ENCODE results near the gene SYT7. TPM values are rescaled to one million over a fixed set of nuclear protein-coding genes. Genes with fewer than 3 reads are reported as not detected.

SYT7 gene
- polyA plus RNA-seq, 1 experiment: 0.45 TPM

- Histone ChIP-seq H3K4me3 (ENCODE audit: low read depth, low read length) (no peak overlapping the region), H3K27me3 (ENCODE audit: control insufficient read depth, insufficient read depth, low read length) (peaks cover 71% of the 10 kb centered on the region), H3K27ac (ENCODE audit: low read depth, low read length) (no peak overlapping the region), H3K9me3 (ENCODE audit: control insufficient read depth, insufficient read depth, low read length) (no peaks in the 10 kb centered on the region; the same call in 1 of the 2 replicates)
- no peak for TF ChIP-seq CTCF (IDR thresholded peaks at IDR 0.05; ENCODE audit: low read depth, low read length)
- CTCF ChIA-PET: interaction anchor here (0.9 to 1.3 kb wide), 2 partner anchors 56 to 82 kb away, joined by 3 read pairs; no protein-coding TSS in a partner anchor
- no peak for DNase-seq (ENCODE audit: low read depth, low spot score)
- POLR2A ChIA-PET: no interaction called here
Measured at GRCh38 chr11:61534025-61534932, 46.6 kb downstream of the SYT7 start.

GRCh38 chr11:61533401-61533800 lies 47.5 kb downstream of the SYT7 start:
- CTCF ChIA-PET: interaction anchor here (0.9 to 1.3 kb wide), 2 partner anchors 55 to 83 kb away, joined by 3 read pairs; no protein-coding TSS in a partner anchor

GRCh38 chr11:61533039-61533375 lies 47.9 kb downstream of the SYT7 start:
- DNase-seq (ENCODE audit: low read depth, low spot score): no peak
- no peak for TF ChIP-seq CTCF (IDR thresholded peaks at IDR 0.05; ENCODE audit: low read depth, low read length)
- Histone ChIP-seq H3K27ac (ENCODE audit: low read depth, low read length) (no peak overlapping the region), H3K4me3 (ENCODE audit: low read depth, low read length) (no peak overlapping the region), H3K9me3 (ENCODE audit: control insufficient read depth, insufficient read depth, low read length) (no peaks in the 10 kb centered on the region; the same call in 1 of the 2 replicates), H3K27me3 (ENCODE audit: control insufficient read depth, insufficient read depth, low read length) (peaks cover 75% of the 10 kb centered on the region)
- ChIA-PET CTCF (interaction anchor here (0.6 to 1.5 kb wide), 3 partner anchors 12 to 95 kb away, joined by 3 to 11 read pairs (median 3); no protein-coding TSS in a partner anchor), POLR2A (no interaction called here)

More at GRCh38 chr11:61533401-61533800, 47.5 kb downstream of the SYT7 start:
- peaks cover 72% of the 10 kb centered on the region for H3K27me3 ChIP-seq (ENCODE audit: control insufficient read depth, insufficient read depth, low read length)
- DNase-seq (ENCODE audit: low read depth, low spot score): no peak
- H3K4me3 ChIP-seq (ENCODE audit: low read depth, low read length): no peak overlapping the region
- POLR2A ChIA-PET: no interaction called here
- TF ChIP-seq CTCF (IDR thresholded peaks at IDR 0.05; ENCODE audit: low read depth, low read length): no peak
- H3K9me3 ChIP-seq (ENCODE audit: control insufficient read depth, insufficient read depth, low read length): no peaks in the 10 kb centered on the region; the same call in 1 of the 2 replicates
- H3K27ac ChIP-seq (ENCODE audit: low read depth, low read length): no peak overlapping the region

GRCh38 chr11:61532134-61533038 lies 48.5 kb downstream of the SYT7 start:
- no peak for DNase-seq (ENCODE audit: low read depth, low spot score)
- CTCF ChIA-PET: interaction anchor here (0.6 to 1.6 kb wide), 12 partner anchors 12 to 156 kb away, joined by 3 to 11 read pairs (median 5); a partner anchor contains a TSS

More at GRCh38 chr11:61532134-61533038, 48.5 kb downstream of the SYT7 start:
- no peak overlapping the region for H3K27ac ChIP-seq (ENCODE audit: low read depth, low read length)
- no peaks in the 10 kb centered on the region; the same call in 1 of the 2 replicates for H3K9me3 ChIP-seq (ENCODE audit: control insufficient read depth, insufficient read depth, low read length)
- POLR2A ChIA-PET: no interaction called here
- peaks cover 80% of the 10 kb centered on the region for H3K27me3 ChIP-seq (ENCODE audit: control insufficient read depth, insufficient read depth, low read length)
- TF ChIP-seq CTCF (IDR thresholded peaks at IDR 0.05; ENCODE audit: low read depth, low read length): peak; percentile 77
- no peak overlapping the region for H3K4me3 ChIP-seq (ENCODE audit: low read depth, low read length)

Data from AG04450 (cell line).